ENCODE data around the gene RTN4RL2. TPM values are rescaled to one million over a fixed set of nuclear protein-coding genes. Genes with fewer than 3 reads are reported as not detected.

RTN4RL2 gene
- total RNA-seq, 1 donor from 2014 or later, result 2.0 TPM

- TF ChIP-seq CTCF (IDR thresholded peaks at IDR 0.05) (no peak), POLR2A (IDR thresholded peaks at IDR 0.05) (no peak), POLR2AphosphoS5 (IDR thresholded peaks at IDR 0.05; ENCODE audit: insufficient read depth in 1 of 2, low read depth in 1 of 2) (no peak)
- H3K9me3 ChIP-seq, result no peaks in the 10 kb centered on the region
- DNase-seq (ENCODE audit: extremely low spot score in 2 of 2), result no peak
- peaks cover 29% of the 10 kb centered on the region for H3K4me1 ChIP-seq
- no peak overlapping the region for H3K4me3 ChIP-seq
- no peak overlapping the region for H3K27ac ChIP-seq
- H3K36me3 ChIP-seq, result no peaks in the 10 kb centered on the region
- H3K27me3 ChIP-seq, result no peaks in the 10 kb centered on the region
- intact Hi-C loops (cut with DNase I), result no loop called here
Measured at GRCh38 chr11:57432149-57432561, 28.2 kb upstream of the RTN4RL2 start.

GRCh38 chr11:57432714-57433163 is 27.6 kb upstream of the RTN4RL2 start:
- Histone ChIP-seq H3K27ac (no peak overlapping the region), H3K4me3 (no peak overlapping the region), H3K27me3 (no peaks in the 10 kb centered on the region), H3K4me1 (peaks cover 23% of the 10 kb centered on the region), H3K36me3 (no peaks in the 10 kb centered on the region), H3K9me3 (no peaks in the 10 kb centered on the region)
- intact Hi-C loops (cut with DNase I), result no loop called here
- TF ChIP-seq POLR2A (IDR thresholded peaks at IDR 0.05), result no peak
- no peak for TF ChIP-seq POLR2AphosphoS5 (IDR thresholded peaks at IDR 0.05; ENCODE audit: insufficient read depth in 1 of 2, low read depth in 1 of 2)
- no peak for TF ChIP-seq CTCF (IDR thresholded peaks at IDR 0.05)
- no peak for DNase-seq (ENCODE audit: extremely low spot score in 2 of 2)

GRCh38 chr11:57434640-57435546 is 25.4 kb upstream of the RTN4RL2 start:
- Histone ChIP-seq H3K27me3 (no peaks in the 10 kb centered on the region), H3K4me3 (no peak overlapping the region), H3K9me3 (no peaks in the 10 kb centered on the region), H3K27ac (peak overlapping the region; percentile 53), H3K4me1 (peaks cover 15% of the 10 kb centered on the region), H3K36me3 (no peaks in the 10 kb centered on the region)
- intact Hi-C loops (cut with DNase I), result no loop called here
- TF ChIP-seq CTCF (IDR thresholded peaks at IDR 0.05) (no peak), POLR2AphosphoS5 (IDR thresholded peaks at IDR 0.05; ENCODE audit: insufficient read depth in 1 of 2, low read depth in 1 of 2) (peak in 1 of 2 donors; percentile 89)
- no peak for DNase-seq (ENCODE audit: extremely low spot score in 2 of 2)

GRCh38 chr11:57436031-57436430 is 24.3 kb upstream of the RTN4RL2 start:
- intact Hi-C loops (cut with DNase I), result no loop called here
- peaks cover 15% of the 10 kb centered on the region for H3K4me1 ChIP-seq

More at GRCh38 chr11:57436031-57436430, 24.3 kb upstream of the RTN4RL2 start:
- Histone ChIP-seq H3K27me3 (no peaks in the 10 kb centered on the region), H3K9me3 (no peaks in the 10 kb centered on the region), H3K4me3 (no peak overlapping the region), H3K36me3 (no peaks in the 10 kb centered on the region), H3K27ac (no peak overlapping the region)
- TF ChIP-seq POLR2A (IDR thresholded peaks at IDR 0.05) (no peak), POLR2AphosphoS5 (IDR thresholded peaks at IDR 0.05; ENCODE audit: insufficient read depth in 1 of 2, low read depth in 1 of 2) (no peak), CTCF (IDR thresholded peaks at IDR 0.05) (no peak)
- DNase-seq (ENCODE audit: extremely low spot score in 2 of 2), result no peak
